Tibial artery (tissue), 4 donors: ENCODE data around the gene VPS8.
"Not testable (repeated sequence)": the region's sequence is repeated elsewhere in the genome, so short reads cannot be mapped to it uniquely, and the experiment has no call there.

Source experiments
- DNase-seq, 2 donors: peaks; one replicate each; pipeline ENCODE4 v3.0.0-alpha.2; 2019
- H3K27ac ChIP-seq, 2 donors: fragments of 200-600 bp; sonication (generic) in 1 of 2; 1 replicate in 1 of 2; 2 replicates in 1 of 2; pipeline ENCODE4 v1.5.1; 2018 to 2019; ENCODE audit warnings: mild to moderate bottlenecking in 1 of 2
- H3K27me3 ChIP-seq, 2 donors: fragments of 200-600 bp; sonication (generic) in 1 of 2; one replicate each; pipeline versions ENCODE4 v1.5.1 to v1.6.0; 2016 to 2019
- H3K36me3 ChIP-seq, 3 donors: fragments of 200-600 bp; sonication (generic) in 2 of 3; one replicate each; pipeline ENCODE4 v1.5.1; 2016 to 2019; ENCODE audit warnings: mild to moderate bottlenecking in 2 of 3
- H3K4me1 ChIP-seq, 4 donors: fragments of 200-600 bp; sonication (generic) in 2 of 4; 1 replicate in 3 of 4; 2 replicates in 1 of 4; pipeline ENCODE4 v1.5.1; 2016 to 2019
- H3K4me3 ChIP-seq, 2 donors: fragments of 200-600 bp; sonication (generic) in 1 of 2; 1 replicate in 1 of 2; 2 replicates in 1 of 2; pipeline ENCODE4 v1.5.1; 2018 to 2019; ENCODE audit warnings: mild to moderate bottlenecking in 2 of 2
- H3K9me3 ChIP-seq, 3 donors: fragments of 200-600 bp; sonication (generic) in 1 of 3; one replicate each; pipeline ENCODE4 v1.5.1; 2016 to 2019
- CTCF ChIP-seq, 2 experiments: fragments of 200-600 bp in 1 of 2; fragments of 450-650 bp in 1 of 2; IDR thresholded peaks; one replicate each; pipeline ENCODE4 v1.5.1; 2017 to 2019; ENCODE audit warnings: antibody characterized with exemption in 2 of 2, mild to moderate bottlenecking in 1 of 2, moderate library complexity in 1 of 2
- intact Hi-C: fragments of 100-400 bp; cut with DNase I; formaldehyde crosslinking; loops from one replicate; pipeline ENCODE4 v1.15.0; 2023; ENCODE audit warnings: low total_unique reads

The VPS8 gene

GRCh38 chr3:184895350-184895749 lies 83.4 kb downstream of the VPS8 start:
- no peak for DNase-seq
- intact Hi-C loops = no loop called here
- peaks cover 0 to 10% (median 1%) of the 10 kb centered on the region in 3 donors for H3K36me3 ChIP-seq
- H3K27ac ChIP-seq = no peak overlapping the region
- H3K4me1 ChIP-seq = no peaks in the 10 kb centered on the region
- H3K27me3 ChIP-seq = no peaks in the 10 kb centered on the region
- no peak overlapping the region for H3K4me3 ChIP-seq
- no peak for TF ChIP-seq CTCF (IDR thresholded peaks at IDR 0.05)
- H3K9me3 ChIP-seq = no peaks in the 10 kb centered on the region

GRCh38 chr3:184896336-184896735 lies 84.4 kb downstream of the VPS8 start:
- intact Hi-C loops = no loop called here
- no peak for TF ChIP-seq CTCF (IDR thresholded peaks at IDR 0.05)
- no peaks in the 10 kb centered on the region for H3K27me3 ChIP-seq
- no peaks in the 10 kb centered on the region for H3K4me1 ChIP-seq
- no peak overlapping the region for H3K27ac ChIP-seq
- H3K4me3 ChIP-seq = no peak overlapping the region
- H3K9me3 ChIP-seq = no peaks in the 10 kb centered on the region
- DNase-seq = no peak
- H3K36me3 ChIP-seq = peaks cover 0 to 10% (median 0%) of the 10 kb centered on the region in 3 donors

GRCh38 chr3:184899953-184900595 lies 88.1 kb downstream of the VPS8 start:
- H3K36me3 ChIP-seq = peaks cover 6 to 14% (median 10%) of the 10 kb centered on the region in 3 donors
- DNase-seq = no peak
- H3K4me3 ChIP-seq = no peak overlapping the region
- H3K27ac ChIP-seq = no peak overlapping the region
- intact Hi-C loops = no loop called here
- no peak for TF ChIP-seq CTCF (IDR thresholded peaks at IDR 0.05)
- H3K9me3 ChIP-seq = no peaks in the 10 kb centered on the region
- no peaks in the 10 kb centered on the region for H3K27me3 ChIP-seq
- no peaks in the 10 kb centered on the region for H3K4me1 ChIP-seq

GRCh38 chr3:184907031-184907430 lies 95.1 kb downstream of the VPS8 start:
- H3K9me3 ChIP-seq, H3K27me3 ChIP-seq, H3K27ac ChIP-seq, intact Hi-C loops, H3K4me3 ChIP-seq, DNase-seq: not testable (repeated sequence)
- H3K36me3 ChIP-seq = peaks cover 3 to 14% (median 12%) of the 10 kb centered on the region in 3 donors
- peaks cover 0 to 27% (median 10%) of the 10 kb centered on the region in 4 donors for H3K4me1 ChIP-seq

- peak overlapping the region in 1 of 2 donors; percentile 12 for H3K27ac ChIP-seq
- H3K4me1 ChIP-seq = peaks cover 0 to 27% (median 10%) of the 10 kb centered on the region in 4 donors
- intact Hi-C loops = no loop called here
- no peaks in the 10 kb centered on the region for H3K9me3 ChIP-seq
- H3K27me3 ChIP-seq = no peaks in the 10 kb centered on the region
- DNase-seq = no peak
- no peak overlapping the region for H3K4me3 ChIP-seq
- no peak for TF ChIP-seq CTCF (IDR thresholded peaks at IDR 0.05)
- peaks cover 0 to 12% (median 10%) of the 10 kb centered on the region in 3 donors for H3K36me3 ChIP-seq
These were observed 96.0 kb downstream of the VPS8 start for GRCh38 chr3:184907681-184908649.

GRCh38 chr3:184908859-184909258 lies 96.9 kb downstream of the VPS8 start:
- no peak for DNase-seq
- intact Hi-C loops = no loop called here
- Histone ChIP-seq H3K9me3 (no peaks in the 10 kb centered on the region), H3K27me3 (no peaks in the 10 kb centered on the region), H3K36me3 (peaks cover 0 to 10% (median 6%) of the 10 kb centered on the region in 3 donors), H3K4me3 (no peak overlapping the region), H3K27ac (peak overlapping the region in 1 of 2 donors; percentile 12), H3K4me1 (peaks cover 0 to 27% (median 10%) of the 10 kb centered on the region in 4 donors)
- no peak for TF ChIP-seq CTCF (IDR thresholded peaks at IDR 0.05)
